Erythroblast (primary cell): ENCODE data around the gene F12.

Experiments used
- GATA1 ChIP-seq: IDR thresholded peaks from 2 replicates; pipeline ENCODE4 v1.6.1; 2011; ENCODE audit warnings: low read depth, mild to moderate bottlenecking, control low read depth, low read length, moderate library complexity
- POLR2A ChIP-seq: IDR thresholded peaks from 2 replicates; pipeline ENCODE4 v1.6.1; 2011; ENCODE audit warnings: mild to moderate bottlenecking, low read length

GRCh38 chr5:177439518-177440053 lies 30.2 kb upstream of the F12 start:
- TF ChIP-seq POLR2A = no peak
- TF ChIP-seq GATA1 = no peak
